Measurements from ENCODE around the gene FKBP6. TPM values are rescaled to one million over a fixed set of nuclear protein-coding genes. Genes with fewer than 3 reads are reported as not detected.
A peak's percentile ranks its signal among the peaks of the same experiment; 100 is the strongest.
"Not testable (repeated sequence)": the region's sequence is repeated elsewhere in the genome, so short reads cannot be mapped to it uniquely, and the experiment has no call there.

The FKBP6 gene
- total RNA-seq, 1 donor from 2014 or later = not detected

DNA sequence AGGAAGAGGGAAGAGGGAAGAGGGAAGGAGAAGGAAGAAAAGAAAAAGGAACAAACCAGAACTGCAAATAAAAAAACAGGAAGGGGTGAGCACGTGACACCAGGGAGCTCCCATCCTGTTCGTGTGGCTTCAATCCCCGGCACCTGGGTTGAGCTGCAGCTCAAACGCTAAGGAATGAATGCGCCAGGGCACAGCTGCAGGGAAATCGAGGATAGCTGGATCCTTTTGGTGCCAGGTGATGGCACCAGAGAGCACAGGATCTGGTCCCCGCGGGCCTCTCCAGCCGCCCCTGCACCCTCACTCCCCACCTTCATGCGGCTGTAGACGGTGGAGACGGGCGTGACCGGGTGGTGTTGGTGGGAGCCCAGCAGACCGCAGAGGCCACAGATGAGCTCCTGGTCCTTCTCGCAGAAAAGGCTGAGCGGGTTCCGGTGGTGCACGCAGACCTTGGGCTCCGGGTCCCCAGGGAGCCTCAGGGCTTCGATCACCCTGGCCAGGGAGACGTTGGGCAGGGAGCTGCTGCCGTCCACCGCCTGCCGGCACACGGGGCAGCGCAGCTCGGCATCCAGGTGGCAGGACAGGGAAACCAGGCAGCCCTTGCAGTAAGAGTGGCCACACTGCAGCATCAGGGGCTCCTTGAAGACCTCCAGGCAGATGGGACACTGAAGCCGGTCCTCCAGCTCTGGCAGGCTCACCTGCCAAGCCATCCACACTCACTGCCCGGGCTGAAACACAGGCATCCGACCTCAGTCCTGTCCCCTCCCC, 3.7 kb upstream of the FKBP6 start:
- H3K4me2 ChIP-seq (ENCODE audit: low read length) = peak overlapping the region; percentile 73
- H3K9me3 Mint-ChIP-seq (ENCODE audit: unreplicated experiment) = not testable (repeated sequence)
- DNase-seq (ENCODE audit: low read depth) = peak; percentile 31

GRCh38 chr7:73325424-73325823, 2.5 kb upstream of the FKBP6 start:
- H3K27me3 Mint-ChIP-seq (ENCODE audit: low read depth, unreplicated experiment) = peaks cover 22% of the 10 kb centered on the region
- not testable (repeated sequence) for H3K4me3 Mint-ChIP-seq (ENCODE audit: unreplicated experiment); H3K4me2 ChIP-seq (ENCODE audit: low read length); H3K36me3 ChIP-seq (ENCODE audit: insufficient read depth, low read length); H3K79me2 ChIP-seq (ENCODE audit: insufficient read depth, low read length); H3K9me3 Mint-ChIP-seq (ENCODE audit: unreplicated experiment); FAIRE-seq; H3K36me3 Mint-ChIP-seq (ENCODE audit: low read depth, unreplicated experiment); H4K20me1 ChIP-seq (ENCODE audit: insufficient read depth, low read length); H3K4me1 Mint-ChIP-seq (ENCODE audit: low read depth, unreplicated experiment); H3K27me3 ChIP-seq (ENCODE audit: insufficient read depth, low read length); H3K27ac Mint-ChIP-seq (ENCODE audit: unreplicated experiment); H3K9ac ChIP-seq (ENCODE audit: low read length); H3K4me1 ChIP-seq (ENCODE audit: insufficient read depth, low read length); H3K9me3 ChIP-seq (ENCODE audit: insufficient read depth, low read depth, low read length); H3K4me3 ChIP-seq (ENCODE audit: insufficient read depth, low read depth, low read length); H2AFZ ChIP-seq (ENCODE audit: low read depth, low read length); H3K27ac ChIP-seq (ENCODE audit: low read depth, low read length); DNase-seq (ENCODE audit: low read depth)

More for the DNA sequence above, 3.7 kb upstream of the FKBP6 start:
- Histone ChIP-seq H3K4me3 (ENCODE audit: insufficient read depth, low read depth, low read length) (peak overlapping the region; percentile 28), H2AFZ (ENCODE audit: low read depth, low read length) (peak overlapping the region; percentile 47)
- FAIRE-seq; H3K4me1 ChIP-seq (ENCODE audit: insufficient read depth, low read length); H3K27ac ChIP-seq (ENCODE audit: low read depth, low read length); H3K4me1 Mint-ChIP-seq (ENCODE audit: low read depth, unreplicated experiment); H3K36me3 ChIP-seq (ENCODE audit: insufficient read depth, low read length); H4K20me1 ChIP-seq (ENCODE audit: insufficient read depth, low read length); H3K36me3 Mint-ChIP-seq (ENCODE audit: low read depth, unreplicated experiment); H3K9me3 ChIP-seq (ENCODE audit: insufficient read depth, low read depth, low read length); H3K27ac Mint-ChIP-seq (ENCODE audit: unreplicated experiment); H3K9ac ChIP-seq (ENCODE audit: low read length); H3K27me3 ChIP-seq (ENCODE audit: insufficient read depth, low read length); H3K79me2 ChIP-seq (ENCODE audit: insufficient read depth, low read length): not testable (repeated sequence)
- TF ChIP-seq CTCF (IDR thresholded peaks at IDR 0.05; ENCODE audit: insufficient read depth, low read depth, low read length) = peak; percentile 34
- Mint-ChIP-seq H3K27me3 (ENCODE audit: low read depth, unreplicated experiment) (peaks cover 27% of the 10 kb centered on the region), H3K4me3 (ENCODE audit: unreplicated experiment) (peak overlapping the region; percentile 50)

DNA sequence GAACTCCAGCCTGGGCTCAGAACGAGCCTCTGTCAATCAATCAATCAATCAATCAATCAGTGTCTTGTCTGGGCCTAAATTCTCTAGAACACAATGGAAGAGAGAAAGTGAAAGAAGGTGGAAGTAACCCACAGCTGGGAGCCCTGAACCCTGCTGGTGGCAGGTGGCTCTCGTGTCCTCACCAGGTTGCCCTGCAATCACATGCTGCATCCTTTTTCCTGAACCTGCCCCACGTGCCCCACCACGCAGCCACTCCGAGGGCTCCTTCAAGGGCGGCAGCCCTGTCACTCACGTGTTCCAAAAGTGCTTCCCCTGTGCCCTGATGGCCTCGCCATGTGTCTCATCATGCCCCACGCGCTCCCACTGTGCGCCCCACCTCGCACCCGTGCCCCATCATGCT, 512 bp upstream of the FKBP6 start:
- H3K27me3 Mint-ChIP-seq (ENCODE audit: low read depth, unreplicated experiment) = peaks cover 16% of the 10 kb centered on the region
- H3K36me3 ChIP-seq (ENCODE audit: insufficient read depth, low read length); FAIRE-seq; H3K4me3 ChIP-seq (ENCODE audit: insufficient read depth, low read depth, low read length); H3K27ac Mint-ChIP-seq (ENCODE audit: unreplicated experiment); H3K36me3 Mint-ChIP-seq (ENCODE audit: low read depth, unreplicated experiment); H4K20me1 ChIP-seq (ENCODE audit: insufficient read depth, low read length); H3K9ac ChIP-seq (ENCODE audit: low read length); H2AFZ ChIP-seq (ENCODE audit: low read depth, low read length); H3K4me2 ChIP-seq (ENCODE audit: low read length); H3K4me3 Mint-ChIP-seq (ENCODE audit: unreplicated experiment); H3K4me1 ChIP-seq (ENCODE audit: insufficient read depth, low read length); H3K79me2 ChIP-seq (ENCODE audit: insufficient read depth, low read length); H3K27me3 ChIP-seq (ENCODE audit: insufficient read depth, low read length); H3K9me3 ChIP-seq (ENCODE audit: insufficient read depth, low read depth, low read length); DNase-seq (ENCODE audit: low read depth); H3K9me3 Mint-ChIP-seq (ENCODE audit: unreplicated experiment); H3K27ac ChIP-seq (ENCODE audit: low read depth, low read length); H3K4me1 Mint-ChIP-seq (ENCODE audit: low read depth, unreplicated experiment): not testable (repeated sequence)
